ENCODE results near the gene PPP4R3A.
"Not testable (repeated sequence)": the region's sequence is repeated elsewhere in the genome, so short reads cannot be mapped to it uniquely, and the experiment has no call there.

PPP4R3A gene

GRCh38 chr14:91501951-91502930 is 7.9 kb downstream of the PPP4R3A start:
- no peak for DNase-seq

DNA sequence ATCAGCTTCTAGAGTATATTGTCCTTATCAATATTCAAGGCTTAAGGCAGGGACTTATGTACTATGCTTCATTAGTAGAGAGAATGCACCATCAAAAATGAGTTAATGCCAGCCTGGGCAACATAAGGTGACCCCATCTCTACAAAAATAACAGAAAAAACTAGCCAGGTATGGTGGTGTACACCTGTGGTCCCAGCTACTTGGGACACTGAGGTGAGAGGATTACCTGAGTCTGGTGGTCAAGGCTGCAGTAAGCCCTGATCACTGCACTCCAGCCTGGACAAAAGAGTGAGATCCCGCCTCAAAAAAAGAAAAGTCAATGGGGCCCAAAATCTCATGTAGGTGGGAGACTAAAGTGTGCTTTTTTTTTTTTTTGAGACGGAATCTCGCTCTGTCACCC is 8.8 kb downstream of the PPP4R3A start:
- DNase-seq = no peak

DNA sequence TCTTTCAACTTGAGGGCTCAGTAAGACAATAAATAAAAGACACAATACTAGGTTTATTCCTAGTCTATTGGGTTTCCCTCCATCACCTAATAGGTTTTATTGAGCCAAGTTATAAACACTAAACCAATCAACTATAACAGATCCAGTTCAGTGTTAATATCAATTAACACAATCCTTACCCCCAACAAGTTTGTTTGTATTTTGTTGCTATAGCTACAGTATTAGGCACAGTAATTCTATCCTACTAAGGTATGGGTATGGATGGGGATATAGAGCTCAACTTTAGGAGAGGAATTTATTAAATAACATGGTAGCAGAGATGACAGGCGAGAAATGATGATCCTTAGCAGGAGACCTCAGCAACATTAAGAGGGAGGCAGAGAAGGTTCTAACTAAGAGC is 13.3 kb downstream of the PPP4R3A start:
- DNase-seq = no peak

- DNase-seq = not testable (repeated sequence)
Observed at GRCh38 chr14:91494392-91495065, 15.6 kb downstream of the PPP4R3A start.

DNA sequence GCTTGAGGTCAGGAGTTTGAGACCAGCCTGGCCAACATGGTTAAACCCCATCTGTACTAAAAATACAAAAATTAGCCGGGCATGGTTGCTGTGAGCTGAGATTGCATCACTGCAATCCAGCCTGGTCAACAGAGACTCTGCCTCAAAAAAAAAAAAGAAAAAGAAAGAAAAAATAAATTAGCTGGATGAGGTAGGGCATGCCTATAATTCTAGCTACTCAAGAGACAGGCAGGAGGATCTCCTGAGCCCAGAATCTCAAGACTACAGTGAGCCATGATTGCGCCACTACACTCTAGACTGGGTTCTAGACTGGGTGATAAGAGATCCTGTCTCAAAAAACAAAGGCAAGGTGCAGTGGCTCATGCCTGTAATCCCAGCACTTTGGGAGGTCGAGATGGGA is 16.9 kb downstream of the PPP4R3A start:
- no peak for DNase-seq

DNA sequence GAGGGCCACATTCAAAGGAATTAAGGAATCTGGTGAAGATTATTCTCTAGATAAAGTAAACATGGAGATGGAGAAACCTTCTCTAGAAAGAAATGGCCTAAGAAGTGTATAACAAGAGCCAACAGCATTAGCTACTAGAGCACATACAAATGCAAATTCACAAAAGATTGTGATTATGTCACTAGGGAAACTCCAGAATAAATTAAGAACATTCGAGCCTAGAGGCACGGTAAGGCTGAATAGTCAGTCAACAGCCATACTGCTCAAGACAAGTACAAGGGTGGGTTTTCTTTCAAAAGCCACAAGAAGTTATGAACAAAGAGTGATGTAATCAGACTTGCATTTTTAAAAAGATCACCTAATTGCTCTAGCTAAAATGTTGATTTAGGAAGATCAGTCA is 25.4 kb downstream of the PPP4R3A start:
- DNase-seq = no peak

GRCh38 chr14:91484186-91484585 is 25.9 kb downstream of the PPP4R3A start:
- no peak for DNase-seq

DNA sequence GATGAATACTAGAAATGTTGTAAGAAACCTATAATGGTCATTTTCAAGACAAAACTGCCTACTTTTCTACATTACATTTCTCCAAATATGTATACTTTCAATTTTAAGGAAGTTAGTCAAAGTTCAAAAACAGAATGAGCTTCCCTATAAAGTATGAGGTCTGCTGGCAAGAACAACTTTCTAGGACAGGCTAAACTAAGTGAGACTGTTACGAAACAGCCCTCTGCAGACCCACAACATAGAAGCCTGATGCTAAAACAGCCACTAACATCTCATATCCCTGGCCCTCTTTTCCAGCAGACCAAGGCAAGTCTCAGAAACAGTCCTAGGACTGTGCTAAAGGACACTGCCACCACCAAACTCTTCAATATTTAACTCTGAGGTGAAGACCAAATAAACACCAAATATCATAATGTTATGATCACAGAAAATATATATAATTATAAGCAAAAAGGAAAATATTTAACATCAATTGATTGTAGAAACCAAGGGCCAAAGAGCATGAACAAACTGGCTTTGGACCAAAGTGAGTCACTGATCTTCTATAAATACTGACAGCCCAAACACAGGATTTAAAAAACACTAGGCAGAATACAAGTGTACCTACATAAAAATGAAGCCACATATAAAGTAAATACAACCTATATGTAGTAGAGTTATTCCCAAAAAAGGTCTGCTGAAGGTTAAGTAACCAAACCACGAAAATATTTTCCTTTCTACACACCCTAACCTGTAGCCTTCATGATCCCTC is 27.7 kb downstream of the PPP4R3A start:
- DNase-seq = peak; percentile 4

- DNase-seq = no peak
Observed at GRCh38 chr14:91477388-91477787, 32.7 kb downstream of the PPP4R3A start.

GRCh38 chr14:91473046-91473445 is 37.1 kb downstream of the PPP4R3A start:
- no peak for DNase-seq

- DNase-seq = no peak
Observed at GRCh38 chr14:91470216-91470615, 39.9 kb downstream of the PPP4R3A start.

- DNase-seq = no peak
Observed at GRCh38 chr14:91466192-91466591, 43.9 kb downstream of the PPP4R3A start.

DNA sequence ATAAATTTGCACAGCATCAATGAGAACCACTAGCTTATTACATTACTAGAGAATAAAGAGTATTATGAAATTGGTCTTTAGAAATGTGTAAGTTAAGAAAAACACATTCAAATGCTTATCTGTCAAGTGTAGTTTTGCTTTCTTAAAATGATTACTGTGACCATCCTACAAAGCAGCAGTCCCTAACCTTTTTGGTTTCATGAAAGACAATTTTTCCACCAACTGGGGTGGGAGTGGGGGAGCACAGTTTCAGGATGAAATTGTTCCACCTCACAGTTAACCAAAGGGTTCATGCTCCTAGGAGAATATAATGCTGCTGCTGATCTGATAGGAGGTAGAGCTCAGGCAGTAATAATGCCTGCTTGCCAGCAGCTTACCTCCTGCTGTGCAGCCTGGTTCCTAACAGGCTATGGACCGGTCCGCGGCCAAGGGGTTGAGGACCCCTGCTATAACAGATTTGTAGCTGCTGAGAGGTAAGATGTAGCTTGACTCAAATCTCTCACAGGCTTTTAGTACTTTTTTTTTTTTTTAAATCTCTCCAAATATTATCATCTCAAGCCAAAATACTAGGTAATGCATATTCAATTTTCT is 45.4 kb downstream of the PPP4R3A start:
- no peak for DNase-seq

- DNase-seq = no peak
Observed at GRCh38 chr14:91458612-91459011, 51.5 kb downstream of the PPP4R3A start.

GRCh38 chr14:91456283-91456682 is 53.8 kb downstream of the PPP4R3A start:
- no peak for DNase-seq

DNA sequence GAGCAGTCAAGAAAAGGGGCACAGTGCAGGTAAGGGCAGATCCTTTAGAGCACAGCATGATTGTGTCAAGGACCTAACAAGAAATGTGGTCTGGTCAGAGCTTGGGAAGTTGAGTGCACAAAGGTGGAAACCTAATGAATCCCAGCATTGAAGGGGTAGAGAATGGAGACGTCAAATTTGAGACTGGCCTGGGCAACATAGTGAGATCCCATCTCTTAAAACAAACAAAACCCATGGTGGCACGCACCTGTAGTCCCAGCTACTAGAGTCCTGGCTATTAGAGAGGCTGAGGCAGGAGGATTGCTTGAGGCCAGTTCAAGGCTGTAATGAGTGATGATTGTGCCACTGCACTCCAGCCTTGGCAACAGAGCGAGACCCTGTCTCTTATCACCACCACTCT is 55.5 kb downstream of the PPP4R3A start:
- no peak for DNase-seq

DNA sequence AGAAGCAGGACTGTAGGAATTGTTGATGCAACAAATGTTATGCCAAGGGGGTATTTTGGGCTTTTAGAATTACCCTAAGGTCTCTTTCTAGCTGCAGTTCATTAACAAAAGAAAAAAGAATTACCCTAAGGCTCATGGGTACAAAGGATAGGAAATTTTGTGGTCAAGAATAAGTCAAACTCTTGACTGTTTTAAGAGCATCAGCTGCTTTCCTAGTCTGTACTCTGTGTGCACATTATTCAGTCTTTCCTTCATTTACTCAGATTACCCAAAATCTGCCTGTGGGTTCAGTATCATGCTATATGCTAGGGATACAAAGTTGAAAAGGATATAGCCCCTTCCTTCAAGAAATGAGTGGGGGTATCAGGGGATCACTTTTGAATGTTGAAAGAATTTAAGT is 56.0 kb downstream of the PPP4R3A start:
- no peak for DNase-seq

GRCh38 chr14:91453744-91454143 is 56.4 kb downstream of the PPP4R3A start:
- DNase-seq = no peak

DNA sequence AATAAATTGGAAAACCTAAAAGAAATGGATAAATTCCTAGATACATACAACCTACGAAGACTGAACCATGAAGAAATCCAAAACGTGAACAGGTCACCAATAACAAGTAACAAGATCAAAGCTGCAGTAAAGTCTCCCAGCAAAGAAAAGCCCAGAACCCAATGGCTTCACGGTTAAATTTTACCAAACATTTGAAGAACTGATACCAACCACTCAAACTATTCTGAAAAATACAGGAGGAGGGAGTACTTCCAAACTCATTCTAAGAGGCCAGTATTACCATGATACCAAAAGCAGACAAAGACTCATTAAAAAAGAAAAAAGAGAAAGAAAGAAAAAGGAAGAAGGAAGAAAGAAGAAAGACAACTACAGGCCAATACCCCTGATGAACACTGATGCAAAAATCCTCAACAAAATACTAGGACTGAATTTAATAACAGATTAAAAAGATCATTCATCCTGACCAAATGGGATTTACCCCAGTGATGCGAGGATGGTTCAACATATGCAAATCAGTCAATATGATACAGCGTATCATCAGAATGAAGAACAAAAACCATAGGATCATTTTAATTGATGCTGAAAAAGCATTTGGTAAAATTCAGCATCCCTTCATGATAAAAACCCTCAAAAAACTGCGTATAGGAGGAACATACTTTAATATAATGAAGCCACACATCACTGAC is 65.6 kb downstream of the PPP4R3A start:
- no peak for DNase-seq

DNA sequence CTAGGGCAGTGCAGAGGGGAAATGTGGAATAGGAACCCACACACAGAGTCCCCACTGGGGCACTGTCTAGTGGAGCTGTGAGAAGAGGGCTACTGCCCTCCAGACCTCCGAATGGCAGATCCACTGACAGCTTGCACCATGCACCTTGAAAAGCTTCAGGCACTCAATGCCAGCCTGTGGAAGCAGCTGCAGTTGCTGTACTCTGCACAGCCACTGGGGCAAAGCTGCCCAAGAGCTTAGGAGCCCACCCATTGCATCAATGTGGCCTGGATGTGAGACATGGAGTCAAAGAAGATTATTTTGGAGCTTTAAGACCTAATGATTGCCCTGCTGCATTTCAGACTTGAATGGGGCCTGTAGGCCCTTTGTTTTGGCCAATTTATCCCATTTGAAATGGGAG is 70.8 kb downstream of the PPP4R3A start:
- DNase-seq = no peak

DNA sequence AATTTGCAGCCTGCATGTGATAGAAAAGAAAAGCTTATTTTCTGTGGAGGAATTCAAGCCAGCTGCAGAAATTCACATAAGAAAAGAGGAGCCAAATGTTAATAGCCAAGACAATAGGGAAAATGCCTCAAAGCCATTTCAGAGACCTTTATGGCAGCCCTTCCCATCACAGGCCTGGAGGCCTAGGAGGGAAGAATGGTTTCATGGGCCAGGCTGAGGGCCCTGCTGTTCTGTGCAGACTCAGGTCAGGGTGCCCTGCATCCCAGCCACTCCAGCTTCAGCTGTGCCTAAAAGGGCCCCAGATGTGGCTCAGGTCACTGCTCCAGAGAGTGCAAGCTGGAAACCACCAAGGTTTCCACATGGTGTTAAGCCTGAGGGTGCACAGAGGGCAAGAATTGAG is 71.3 kb downstream of the PPP4R3A start:
- DNase-seq = no peak

GRCh38 chr14:91436266-91436665 is 73.8 kb downstream of the PPP4R3A start:
- not testable (repeated sequence) for DNase-seq
